ENCODE measurements around the gene HVCN1.
A peak's percentile ranks its signal among the peaks of the same experiment; 100 is the strongest.
"Not testable (repeated sequence)": the region's sequence is repeated elsewhere in the genome, so short reads cannot be mapped to it uniquely, and the experiment has no call there.

The HVCN1 gene

GRCh38 chr12:110688446-110689280 lies at the start of gene HVCN1:
TSS of gene HVCN1 (minus strand) at chr12:110689115. CDS start at chr12:110683245, 5,870 bp downstream.
- TF ChIP-seq POLR2AphosphoS5 (IDR thresholded peaks at IDR 0.05; ENCODE audit: borderline replicate concordance, low read depth, low read length) (no peak), FOXP2 (optimal IDR thresholded peaks at IDR 0.05; ENCODE audit: control extremely low read depth, extremely low read length, insufficient read depth) (no peak), EZH2 (IDR thresholded peaks at IDR 0.05) (no peak)
- H3K36me3 ChIP-seq (ENCODE audit: insufficient read depth, low read length), result no peaks in the 10 kb centered on the region
- H3K27ac ChIP-seq, result no peak within 1 kb of the TSS
- no peaks in the 10 kb centered on the region for H3K9me3 ChIP-seq (ENCODE audit: low read depth, low read length)
- peak within 1 kb of the TSS; percentile 77 for H3K4me3 ChIP-seq
- DNase-seq (ENCODE audit: low read depth, low spot score), result no peak
- peak within 1 kb of the TSS; percentile 75 for H3K9ac ChIP-seq (ENCODE audit: insufficient read length)

DNA sequence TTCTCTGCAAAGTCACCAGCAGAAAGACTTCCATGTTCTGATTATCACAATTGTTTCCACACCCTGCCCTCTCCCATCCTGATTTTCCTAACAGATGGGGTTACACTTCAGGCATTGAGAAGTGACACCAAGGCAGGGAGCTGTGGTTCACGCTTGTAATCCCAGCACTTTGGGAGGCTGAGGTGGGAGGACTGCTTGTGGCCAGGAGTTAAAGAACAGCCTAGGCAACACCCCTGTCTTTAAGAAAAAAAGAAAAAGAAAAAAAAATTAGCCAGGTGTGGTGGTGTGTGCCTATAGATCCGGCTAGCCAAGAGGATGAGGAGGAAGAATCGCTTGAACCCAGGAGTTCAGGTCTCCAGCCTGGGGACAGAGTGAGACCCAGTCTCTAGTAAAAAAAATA lies 48.6 kb upstream of the HVCN1 start:
- no peaks in the 10 kb centered on the region for H3K9me3 ChIP-seq (ENCODE audit: low read depth, low read length)
- no peak overlapping the region for H3K9ac ChIP-seq (ENCODE audit: insufficient read length)
- H3K4me3 ChIP-seq, result no peak overlapping the region
- H3K27ac ChIP-seq, result no peak overlapping the region
- no peak for DNase-seq (ENCODE audit: low read depth, low spot score)
- TF ChIP-seq FOXP2 (optimal IDR thresholded peaks at IDR 0.05; ENCODE audit: control extremely low read depth, extremely low read length, insufficient read depth) (no peak), EZH2 (IDR thresholded peaks at IDR 0.05) (no peak), POLR2AphosphoS5 (IDR thresholded peaks at IDR 0.05; ENCODE audit: borderline replicate concordance, low read depth, low read length) (no peak)
- peaks cover 38% of the 10 kb centered on the region for H3K36me3 ChIP-seq (ENCODE audit: insufficient read depth, low read length)

DNA sequence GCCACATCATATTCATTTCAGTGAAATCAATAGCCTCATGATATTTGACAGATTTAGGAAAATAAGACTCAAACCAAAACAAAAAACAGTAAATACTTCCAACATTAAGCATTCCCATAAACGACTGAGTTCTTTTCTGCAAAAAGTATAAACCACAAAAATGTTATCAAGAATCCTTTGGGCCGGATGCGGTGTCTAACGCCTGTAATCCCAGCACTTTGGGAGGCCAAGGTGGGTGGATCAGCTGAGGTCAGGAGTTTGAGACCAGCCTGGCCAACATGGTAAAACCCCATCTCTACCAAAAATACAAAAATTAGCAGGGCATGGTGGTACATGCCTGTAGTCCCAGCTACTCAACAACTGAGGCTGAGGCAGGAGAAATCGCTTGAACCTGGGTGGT lies 48.1 kb upstream of the HVCN1 start:
- not testable (repeated sequence) for H3K4me3 ChIP-seq; H3K9me3 ChIP-seq (ENCODE audit: low read depth, low read length); H3K27ac ChIP-seq; DNase-seq (ENCODE audit: low read depth, low spot score); H3K9ac ChIP-seq (ENCODE audit: insufficient read length)
- peaks cover 43% of the 10 kb centered on the region for H3K36me3 ChIP-seq (ENCODE audit: insufficient read depth, low read length)

DNA sequence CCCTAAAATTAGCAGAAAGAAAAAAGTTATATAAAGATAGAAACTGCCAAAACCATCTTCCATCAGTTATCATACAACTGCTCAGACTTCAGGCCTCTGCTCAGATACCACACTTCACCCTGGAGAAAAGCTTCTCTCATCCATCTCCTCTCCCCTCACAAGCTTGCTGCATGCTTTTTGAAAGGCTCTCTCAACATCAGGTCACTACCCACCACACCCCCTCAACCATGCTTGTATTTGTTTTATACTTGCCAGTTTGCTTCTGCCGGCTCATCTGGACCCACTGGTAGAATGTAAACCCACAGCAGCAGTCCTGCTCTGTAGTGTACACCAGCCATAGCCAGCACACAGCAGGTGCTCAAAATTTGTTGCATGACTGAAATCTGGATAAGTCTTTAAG lies 45.0 kb upstream of the HVCN1 start:
- no peak overlapping the region for H3K27ac ChIP-seq
- peaks cover 71% of the 10 kb centered on the region for H3K36me3 ChIP-seq (ENCODE audit: insufficient read depth, low read length)
- TF ChIP-seq EZH2 (IDR thresholded peaks at IDR 0.05), result no peak
- no peak for TF ChIP-seq POLR2AphosphoS5 (IDR thresholded peaks at IDR 0.05; ENCODE audit: borderline replicate concordance, low read depth, low read length)
- no peaks in the 10 kb centered on the region for H3K9me3 ChIP-seq (ENCODE audit: low read depth, low read length)
- no peak overlapping the region for H3K9ac ChIP-seq (ENCODE audit: insufficient read length)
- DNase-seq (ENCODE audit: low read depth, low spot score), result no peak
- no peak overlapping the region; the same call in 1 of the 2 replicates for H3K4me3 ChIP-seq

DNA sequence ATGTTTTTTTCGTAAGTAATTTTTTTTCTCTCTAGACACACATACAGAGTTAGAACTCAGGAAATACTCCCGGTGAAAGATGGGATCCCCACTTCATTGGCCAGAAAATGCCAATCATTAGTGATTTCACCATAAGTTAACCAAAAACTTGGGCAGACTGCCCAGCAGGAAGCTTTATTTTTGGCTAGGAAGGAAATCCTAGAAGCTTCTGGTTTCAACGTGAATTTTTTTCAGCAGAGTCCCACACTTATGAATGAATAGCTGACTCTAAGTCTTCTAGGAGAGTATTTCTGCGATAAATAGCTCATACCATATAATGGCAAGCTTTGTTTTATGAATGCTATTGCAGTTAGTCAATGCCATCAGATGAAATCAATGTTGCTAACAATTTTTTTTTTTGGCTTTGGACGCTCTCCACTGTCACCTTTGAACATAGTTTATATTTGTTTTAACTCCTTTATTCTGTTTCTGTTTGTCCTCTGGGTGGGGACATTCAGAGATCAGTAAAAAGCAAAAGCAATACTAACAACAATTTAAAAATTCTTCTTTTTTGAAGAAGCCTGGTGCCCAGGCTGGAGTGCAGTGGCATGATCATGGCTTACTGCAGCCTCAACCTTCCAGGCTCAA lies 44.3 kb upstream of the HVCN1 start:
- Histone ChIP-seq H3K9ac (ENCODE audit: insufficient read length) (no peak overlapping the region), H3K36me3 (ENCODE audit: insufficient read depth, low read length) (peaks cover 71% of the 10 kb centered on the region), H3K9me3 (ENCODE audit: low read depth, low read length) (no peaks in the 10 kb centered on the region), H3K27ac (peak overlapping the region; percentile 50), H3K4me3 (no peak overlapping the region)
- TF ChIP-seq POLR2AphosphoS5 (IDR thresholded peaks at IDR 0.05; ENCODE audit: borderline replicate concordance, low read depth, low read length), result no peak
- TF ChIP-seq FOXP2 (optimal IDR thresholded peaks at IDR 0.05; ENCODE audit: control extremely low read depth, extremely low read length, insufficient read depth), result no peak
- no peak for TF ChIP-seq EZH2 (IDR thresholded peaks at IDR 0.05)
- DNase-seq (ENCODE audit: low read depth, low spot score), result no peak

GRCh38 chr12:110732572-110732971 lies 43.7 kb upstream of the HVCN1 start:
- DNase-seq (ENCODE audit: low read depth, low spot score), result no peak
- Histone ChIP-seq H3K9ac (ENCODE audit: insufficient read length) (no peak overlapping the region), H3K36me3 (ENCODE audit: insufficient read depth, low read length) (peaks cover 71% of the 10 kb centered on the region), H3K4me3 (no peak overlapping the region), H3K27ac (peak overlapping the region; percentile 50), H3K9me3 (ENCODE audit: low read depth, low read length) (no peaks in the 10 kb centered on the region)
- TF ChIP-seq FOXP2 (optimal IDR thresholded peaks at IDR 0.05; ENCODE audit: control extremely low read depth, extremely low read length, insufficient read depth) (no peak), EZH2 (IDR thresholded peaks at IDR 0.05) (no peak), POLR2AphosphoS5 (IDR thresholded peaks at IDR 0.05; ENCODE audit: borderline replicate concordance, low read depth, low read length) (no peak)

DNA sequence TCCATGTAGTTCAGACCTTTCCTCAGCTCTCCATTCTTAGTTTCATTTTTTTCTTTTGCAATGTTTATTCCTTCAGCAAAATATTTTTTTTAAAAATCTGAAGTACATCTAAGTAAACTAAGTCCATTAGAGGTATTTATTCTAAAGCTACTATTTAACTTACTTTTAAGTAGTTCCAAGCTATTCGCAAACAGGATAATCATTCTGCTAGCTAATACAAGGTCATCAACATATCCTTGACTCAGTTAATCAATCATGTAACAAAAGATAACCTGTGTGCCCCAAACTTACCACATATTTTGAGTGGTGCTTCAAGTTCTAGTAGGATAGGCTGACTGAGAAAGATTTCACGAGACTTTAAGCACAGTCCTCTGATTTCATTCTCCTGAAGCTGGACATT lies 42.6 kb upstream of the HVCN1 start:
- TF ChIP-seq FOXP2 (optimal IDR thresholded peaks at IDR 0.05; ENCODE audit: control extremely low read depth, extremely low read length, insufficient read depth), result no peak
- H3K36me3 ChIP-seq (ENCODE audit: insufficient read depth, low read length), result peaks cover 76% of the 10 kb centered on the region

GRCh38 chr12:110728628-110729027 lies 39.7 kb upstream of the HVCN1 start:
- no peak for TF ChIP-seq FOXP2 (optimal IDR thresholded peaks at IDR 0.05; ENCODE audit: control extremely low read depth, extremely low read length, insufficient read depth)
- no peak for TF ChIP-seq POLR2AphosphoS5 (IDR thresholded peaks at IDR 0.05; ENCODE audit: borderline replicate concordance, low read depth, low read length)
- TF ChIP-seq EZH2 (IDR thresholded peaks at IDR 0.05), result no peak
- DNase-seq (ENCODE audit: low read depth, low spot score), result no peak
- Histone ChIP-seq H3K9ac (ENCODE audit: insufficient read length) (no peak overlapping the region), H3K4me3 (no peak overlapping the region), H3K36me3 (ENCODE audit: insufficient read depth, low read length) (peaks cover 88% of the 10 kb centered on the region), H3K27ac (no peak overlapping the region), H3K9me3 (ENCODE audit: low read depth, low read length) (no peaks in the 10 kb centered on the region)

More for the DNA sequence above, 42.6 kb upstream of the HVCN1 start:
- DNase-seq (ENCODE audit: low read depth, low spot score), result no peak
- Histone ChIP-seq H3K27ac (no peak overlapping the region), H3K9me3 (ENCODE audit: low read depth, low read length) (no peaks in the 10 kb centered on the region), H3K4me3 (no peak overlapping the region), H3K9ac (ENCODE audit: insufficient read length) (no peak overlapping the region)
